Measurements from ENCODE around the gene CCDC102A.

CCDC102A gene

GRCh38 chr16:57568173-57568678 is 31.9 kb upstream of the CCDC102A start:
- 100% methylated on average over 4 of the region's 5 CpGs for WGBS (ENCODE audit: extremely low coverage, insufficient coverage, low lambda C conversion rate)
- DNase-seq: no peak

DNA sequence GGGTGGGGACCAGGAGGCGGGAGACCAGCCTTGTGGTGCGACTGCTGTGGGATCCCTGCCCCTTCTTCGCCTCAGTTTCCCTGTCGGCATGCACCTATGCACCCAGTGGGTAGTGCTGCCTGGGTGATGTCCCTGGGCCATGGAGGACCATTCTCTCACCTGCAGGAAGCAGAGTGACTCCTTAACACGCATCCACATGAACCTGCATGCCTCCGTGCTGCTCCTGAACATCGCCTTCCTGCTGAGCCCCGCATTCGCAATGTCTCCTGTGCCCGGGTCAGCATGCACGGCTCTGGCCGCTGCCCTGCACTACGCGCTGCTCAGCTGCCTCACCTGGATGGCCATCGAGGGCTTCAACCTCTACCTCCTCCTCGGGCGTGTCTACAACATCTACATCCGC is 31.3 kb upstream of the CCDC102A start:
- Histone ChIP-seq H3K56ac (ENCODE audit: low read length) (no peak overlapping the region), H4K5ac (ENCODE audit: low read length) (no peak overlapping the region), H3K23ac (ENCODE audit: low read length) (no peak overlapping the region), H3K4me1 (ENCODE audit: control insufficient read depth, low read depth, low read length) (no peaks in the 10 kb centered on the region), H3K4ac (ENCODE audit: low read depth, low read length) (no peak overlapping the region), H3K18ac (ENCODE audit: low read length) (no peak overlapping the region), H2BK120ac (ENCODE audit: low read depth, low read length) (no peak overlapping the region), H4K8ac (ENCODE audit: low read depth, low read length) (no peak overlapping the region), H3K4me3 (ENCODE audit: low read length) (no peak overlapping the region), H2BK5ac (ENCODE audit: low read length) (no peak overlapping the region), H3K9ac (ENCODE audit: low read length) (no peak overlapping the region), H3K27ac (ENCODE audit: low read depth, low read length) (no peak overlapping the region), H3K79me2 (ENCODE audit: control insufficient read depth, insufficient read depth, low read length) (no peaks in the 10 kb centered on the region), H2BK15ac (replicated peaks; ENCODE audit: low read depth) (no peak overlapping the region), H3K27me3 (ENCODE audit: insufficient read depth, low read length, poor library complexity) (no peaks in the 10 kb centered on the region), H3K79me1 (ENCODE audit: low read length) (no peaks in the 10 kb centered on the region), H2AK5ac (ENCODE audit: low read length) (no peak overlapping the region), H3K36me3 (ENCODE audit: control insufficient read depth, insufficient read depth, low read length) (no peaks in the 10 kb centered on the region), H3K4me2 (ENCODE audit: low read length) (no peak overlapping the region)
- no CpG with 5 or more reads among the region's 18 CpGs for WGBS (ENCODE audit: extremely low coverage, insufficient coverage, low lambda C conversion rate)
- no peak for DNase-seq

More at GRCh38 chr16:57568173-57568678, 31.9 kb upstream of the CCDC102A start:
- Histone ChIP-seq H3K36me3 (ENCODE audit: control insufficient read depth, insufficient read depth, low read length) (no peaks in the 10 kb centered on the region), H2AK5ac (ENCODE audit: low read length) (no peak overlapping the region), H3K27me3 (ENCODE audit: insufficient read depth, low read length, poor library complexity) (no peaks in the 10 kb centered on the region), H4K8ac (ENCODE audit: low read depth, low read length) (no peak overlapping the region), H3K27ac (ENCODE audit: low read depth, low read length) (no peak overlapping the region), H3K4ac (ENCODE audit: low read depth, low read length) (no peak overlapping the region), H2BK120ac (ENCODE audit: low read depth, low read length) (no peak overlapping the region), H3K4me1 (ENCODE audit: control insufficient read depth, low read depth, low read length) (no peaks in the 10 kb centered on the region), H4K5ac (ENCODE audit: low read length) (no peak overlapping the region), H3K23ac (ENCODE audit: low read length) (no peak overlapping the region), H3K79me1 (ENCODE audit: low read length) (no peaks in the 10 kb centered on the region), H2BK5ac (ENCODE audit: low read length) (no peak overlapping the region), H3K9ac (ENCODE audit: low read length) (no peak overlapping the region), H3K4me3 (ENCODE audit: low read length) (no peak overlapping the region), H2BK15ac (replicated peaks; ENCODE audit: low read depth) (no peak overlapping the region), H3K56ac (ENCODE audit: low read length) (no peak overlapping the region), H3K4me2 (ENCODE audit: low read length) (no peak overlapping the region), H3K79me2 (ENCODE audit: control insufficient read depth, insufficient read depth, low read length) (no peaks in the 10 kb centered on the region), H3K18ac (ENCODE audit: low read length) (no peak overlapping the region)

DNA sequence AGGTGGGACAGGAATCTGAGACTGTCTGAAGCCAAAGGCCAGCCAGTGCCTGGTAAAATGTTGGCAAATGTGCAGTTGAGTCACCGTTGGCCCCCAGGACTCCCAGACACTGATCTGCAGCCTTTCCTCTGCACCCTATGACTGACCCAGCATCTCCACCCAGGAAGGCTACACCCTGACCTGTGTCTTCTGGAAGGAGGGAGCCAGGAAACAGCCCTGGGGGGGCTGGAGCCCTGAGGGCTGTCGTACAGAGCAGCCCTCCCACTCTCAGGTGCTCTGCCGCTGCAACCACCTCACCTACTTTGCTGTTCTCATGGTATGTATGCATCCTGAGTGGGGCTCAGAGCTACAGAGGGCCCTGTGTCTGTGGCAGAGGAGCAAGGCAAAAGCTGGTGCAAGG is 30.1 kb upstream of the CCDC102A start:
- H3K4me3 ChIP-seq (ENCODE audit: low read length): no peak overlapping the region
- H3K4me1 ChIP-seq (ENCODE audit: control insufficient read depth, low read depth, low read length): no peaks in the 10 kb centered on the region
- H3K27me3 ChIP-seq (ENCODE audit: insufficient read depth, low read length, poor library complexity): no peaks in the 10 kb centered on the region
- no peak overlapping the region for H4K8ac ChIP-seq (ENCODE audit: low read depth, low read length)
- no peak overlapping the region for H3K56ac ChIP-seq (ENCODE audit: low read length)
- H2AK5ac ChIP-seq (ENCODE audit: low read length): no peak overlapping the region
- H2BK15ac ChIP-seq (replicated peaks; ENCODE audit: low read depth): no peak overlapping the region
- H3K4ac ChIP-seq (ENCODE audit: low read depth, low read length): no peak overlapping the region
- no peaks in the 10 kb centered on the region for H3K79me2 ChIP-seq (ENCODE audit: control insufficient read depth, insufficient read depth, low read length)
- H4K5ac ChIP-seq (ENCODE audit: low read length): no peak overlapping the region
- H3K27ac ChIP-seq (ENCODE audit: low read depth, low read length): no peak overlapping the region
- H2BK120ac ChIP-seq (ENCODE audit: low read depth, low read length): no peak overlapping the region
- H3K4me2 ChIP-seq (ENCODE audit: low read length): no peak overlapping the region
- no peak overlapping the region for H3K23ac ChIP-seq (ENCODE audit: low read length)
- no peak for DNase-seq
- H2BK5ac ChIP-seq (ENCODE audit: low read length): no peak overlapping the region
- H3K79me1 ChIP-seq (ENCODE audit: low read length): no peaks in the 10 kb centered on the region
- no peak overlapping the region for H3K9ac ChIP-seq (ENCODE audit: low read length)
- no CpG with 5 or more reads among the region's 3 CpGs for WGBS (ENCODE audit: extremely low coverage, insufficient coverage, low lambda C conversion rate)
- no peaks in the 10 kb centered on the region for H3K36me3 ChIP-seq (ENCODE audit: control insufficient read depth, insufficient read depth, low read length)
- H3K18ac ChIP-seq (ENCODE audit: low read length): no peak overlapping the region

DNA sequence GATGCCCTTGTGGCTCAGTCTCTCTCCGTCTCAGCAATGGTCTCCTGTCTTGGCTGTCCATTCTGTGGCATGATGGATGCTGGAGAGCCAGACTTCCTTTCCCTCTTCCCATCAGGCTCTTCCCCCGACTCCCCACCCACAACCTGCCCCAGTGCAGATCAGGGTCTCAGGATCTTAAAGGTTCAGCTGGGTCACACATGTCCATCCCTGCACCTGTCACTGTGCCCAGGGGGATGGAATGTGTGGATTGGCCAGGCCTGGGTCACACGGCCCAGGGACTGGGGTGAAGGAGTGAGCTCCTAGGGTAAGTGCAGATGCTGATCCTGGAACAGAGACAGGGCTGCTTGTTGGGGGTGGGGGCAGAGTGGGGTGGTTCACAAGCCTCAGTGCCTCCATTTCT is 29.1 kb upstream of the CCDC102A start:
- H3K4me3 ChIP-seq (ENCODE audit: low read length): no peak overlapping the region
- no peak for DNase-seq
- no peak overlapping the region for H3K9ac ChIP-seq (ENCODE audit: low read length)
- no peak overlapping the region for H2BK15ac ChIP-seq (replicated peaks; ENCODE audit: low read depth)
- H3K27ac ChIP-seq (ENCODE audit: low read depth, low read length): no peak overlapping the region
- no peak overlapping the region for H3K56ac ChIP-seq (ENCODE audit: low read length)
- no peak overlapping the region for H2AK5ac ChIP-seq (ENCODE audit: low read length)
- no peaks in the 10 kb centered on the region for H3K79me2 ChIP-seq (ENCODE audit: control insufficient read depth, insufficient read depth, low read length)
- H3K79me1 ChIP-seq (ENCODE audit: low read length): no peaks in the 10 kb centered on the region
- no peaks in the 10 kb centered on the region for H3K4me1 ChIP-seq (ENCODE audit: control insufficient read depth, low read depth, low read length)
- no peak overlapping the region for H3K4me2 ChIP-seq (ENCODE audit: low read length)
- no peak overlapping the region for H2BK5ac ChIP-seq (ENCODE audit: low read length)
- no peak overlapping the region for H2BK120ac ChIP-seq (ENCODE audit: low read depth, low read length)
- no peaks in the 10 kb centered on the region for H3K27me3 ChIP-seq (ENCODE audit: insufficient read depth, low read length, poor library complexity)
- no peaks in the 10 kb centered on the region for H3K36me3 ChIP-seq (ENCODE audit: control insufficient read depth, insufficient read depth, low read length)
- H4K5ac ChIP-seq (ENCODE audit: low read length): no peak overlapping the region
- H4K8ac ChIP-seq (ENCODE audit: low read depth, low read length): no peak overlapping the region
- no peak overlapping the region for H3K23ac ChIP-seq (ENCODE audit: low read length)
- WGBS (ENCODE audit: extremely low coverage, insufficient coverage, low lambda C conversion rate): no CpG with 5 or more reads among the region's 3 CpGs
- H3K4ac ChIP-seq (ENCODE audit: low read depth, low read length): no peak overlapping the region
- no peak overlapping the region for H3K18ac ChIP-seq (ENCODE audit: low read length)

- Histone ChIP-seq H3K23ac (ENCODE audit: low read length) (no peak overlapping the region), H3K79me2 (ENCODE audit: control insufficient read depth, insufficient read depth, low read length) (no peaks in the 10 kb centered on the region), H2BK15ac (replicated peaks; ENCODE audit: low read depth) (no peak overlapping the region), H4K5ac (ENCODE audit: low read length) (no peak overlapping the region), H3K4ac (ENCODE audit: low read depth, low read length) (no peak overlapping the region), H3K4me1 (ENCODE audit: control insufficient read depth, low read depth, low read length) (no peaks in the 10 kb centered on the region), H4K8ac (ENCODE audit: low read depth, low read length) (no peak overlapping the region), H3K4me3 (ENCODE audit: low read length) (no peak overlapping the region), H2BK5ac (ENCODE audit: low read length) (no peak overlapping the region), H3K36me3 (ENCODE audit: control insufficient read depth, insufficient read depth, low read length) (no peaks in the 10 kb centered on the region), H3K27ac (ENCODE audit: low read depth, low read length) (no peak overlapping the region), H2AK5ac (ENCODE audit: low read length) (no peak overlapping the region), H3K9ac (ENCODE audit: low read length) (no peak overlapping the region), H3K18ac (ENCODE audit: low read length) (no peak overlapping the region), H3K4me2 (ENCODE audit: low read length) (no peak overlapping the region), H3K56ac (ENCODE audit: low read length) (no peak overlapping the region), H3K27me3 (ENCODE audit: insufficient read depth, low read length, poor library complexity) (no peaks in the 10 kb centered on the region), H2BK120ac (ENCODE audit: low read depth, low read length) (no peak overlapping the region), H3K79me1 (ENCODE audit: low read length) (no peaks in the 10 kb centered on the region)
- no CpG with 5 or more reads among the region's 10 CpGs for WGBS (ENCODE audit: extremely low coverage, insufficient coverage, low lambda C conversion rate)
- peak; percentile 9 for DNase-seq
Observed at GRCh38 chr16:57564571-57565270, 28.4 kb upstream of the CCDC102A start.

GRCh38 chr16:57563761-57564160 is 27.4 kb upstream of the CCDC102A start:
- Histone ChIP-seq H3K9ac (ENCODE audit: low read length) (no peak overlapping the region), H4K5ac (ENCODE audit: low read length) (no peak overlapping the region), H3K56ac (ENCODE audit: low read length) (no peak overlapping the region), H3K36me3 (ENCODE audit: control insufficient read depth, insufficient read depth, low read length) (no peaks in the 10 kb centered on the region), H2BK15ac (replicated peaks; ENCODE audit: low read depth) (no peak overlapping the region), H4K8ac (ENCODE audit: low read depth, low read length) (no peak overlapping the region), H2AK5ac (ENCODE audit: low read length) (no peak overlapping the region), H3K4ac (ENCODE audit: low read depth, low read length) (no peak overlapping the region), H3K18ac (ENCODE audit: low read length) (no peak overlapping the region), H3K27ac (ENCODE audit: low read depth, low read length) (no peak overlapping the region), H3K23ac (ENCODE audit: low read length) (no peak overlapping the region), H3K4me2 (ENCODE audit: low read length) (no peak overlapping the region), H3K4me3 (ENCODE audit: low read length) (no peak overlapping the region), H3K4me1 (ENCODE audit: control insufficient read depth, low read depth, low read length) (no peaks in the 10 kb centered on the region), H2BK120ac (ENCODE audit: low read depth, low read length) (no peak overlapping the region), H3K79me2 (ENCODE audit: control insufficient read depth, insufficient read depth, low read length) (no peaks in the 10 kb centered on the region), H3K27me3 (ENCODE audit: insufficient read depth, low read length, poor library complexity) (no peaks in the 10 kb centered on the region), H2BK5ac (ENCODE audit: low read length) (no peak overlapping the region), H3K79me1 (ENCODE audit: low read length) (no peaks in the 10 kb centered on the region)
- WGBS (ENCODE audit: extremely low coverage, insufficient coverage, low lambda C conversion rate): no CpG with 5 or more reads among the region's 12 CpGs
- no peak for DNase-seq
